ENCODE results near the gene SRSF10. TPM values are rescaled to one million over a fixed set of nuclear protein-coding genes. Genes with fewer than 3 reads are reported as not detected.
A peak's percentile ranks its signal among the peaks of the same experiment; 100 is the strongest.
"Not testable (repeated sequence)": the region's sequence is repeated elsewhere in the genome, so short reads cannot be mapped to it uniquely, and the experiment has no call there.

SRSF10 gene
- total RNA-seq, 1 donor from 2014 or later = 78.9 TPM

DNA sequence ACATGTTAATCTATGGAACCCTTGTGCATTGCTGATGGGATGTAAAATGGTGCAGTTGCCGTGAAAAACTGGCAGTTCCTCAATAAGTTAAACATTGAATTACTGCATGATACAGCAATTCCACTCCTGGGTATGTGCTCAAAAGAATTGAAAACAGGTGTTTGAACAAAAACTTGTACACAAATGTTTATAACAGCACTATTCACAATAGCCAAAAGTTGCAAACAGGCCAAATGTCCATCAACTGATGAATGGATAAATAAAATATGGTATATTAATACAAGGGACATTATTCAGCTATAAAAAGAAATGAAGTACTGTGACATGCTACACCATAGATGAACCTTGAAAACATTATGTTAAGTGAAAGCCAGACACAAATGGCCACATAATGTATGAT lies 17.7 kb upstream of the SRSF10 start:
- DNase-seq (ENCODE audit: low spot score) = no peak

DNA sequence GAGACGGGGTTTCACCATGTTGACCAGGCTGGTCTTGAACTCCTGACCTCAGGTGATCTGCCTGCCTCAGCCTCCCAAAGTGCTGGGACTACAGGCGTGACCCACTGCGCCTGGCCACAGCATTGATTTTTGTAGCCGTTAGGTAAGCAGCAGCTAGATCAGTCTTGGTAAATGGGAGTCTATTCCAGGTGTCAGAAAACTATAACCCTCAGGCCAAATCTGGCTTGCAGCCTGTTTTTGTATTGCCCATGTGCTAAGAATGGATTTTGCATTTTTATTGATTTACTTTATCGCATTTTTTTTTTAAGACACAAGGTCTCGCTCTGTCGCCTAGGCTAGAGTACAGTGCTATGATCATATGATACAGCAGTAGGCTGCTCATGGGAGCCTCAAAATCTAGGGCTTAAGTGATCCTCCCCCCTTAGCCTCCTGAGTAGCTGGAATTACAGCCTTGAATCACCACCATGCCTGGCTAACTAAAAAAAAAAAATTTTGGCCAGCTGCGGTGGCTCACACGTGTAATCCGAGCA lies 16.6 kb upstream of the SRSF10 start:
- peak; percentile 69 for DNase-seq (ENCODE audit: low spot score)

DNA sequence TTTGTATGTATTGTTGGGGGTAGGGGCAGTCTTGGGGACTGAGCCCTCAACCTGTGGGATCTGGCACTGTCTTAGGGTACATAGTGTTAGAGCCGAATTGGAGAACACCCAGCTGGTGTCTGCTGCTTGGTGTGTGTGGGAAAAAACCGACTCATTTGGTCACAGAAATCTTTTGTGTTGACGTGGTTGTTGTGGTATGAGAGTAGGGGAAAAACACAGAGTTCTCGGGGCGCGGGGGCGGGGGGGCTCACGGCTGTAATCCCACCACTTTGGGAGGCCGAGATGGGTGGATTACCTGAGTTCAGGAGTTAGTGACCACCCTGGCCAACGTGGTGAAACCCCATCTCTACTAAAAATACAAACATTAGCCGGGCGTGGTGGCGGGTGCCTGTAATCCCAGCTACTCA lies 15.3 kb upstream of the SRSF10 start:
- no peak for DNase-seq (ENCODE audit: low spot score)

DNA sequence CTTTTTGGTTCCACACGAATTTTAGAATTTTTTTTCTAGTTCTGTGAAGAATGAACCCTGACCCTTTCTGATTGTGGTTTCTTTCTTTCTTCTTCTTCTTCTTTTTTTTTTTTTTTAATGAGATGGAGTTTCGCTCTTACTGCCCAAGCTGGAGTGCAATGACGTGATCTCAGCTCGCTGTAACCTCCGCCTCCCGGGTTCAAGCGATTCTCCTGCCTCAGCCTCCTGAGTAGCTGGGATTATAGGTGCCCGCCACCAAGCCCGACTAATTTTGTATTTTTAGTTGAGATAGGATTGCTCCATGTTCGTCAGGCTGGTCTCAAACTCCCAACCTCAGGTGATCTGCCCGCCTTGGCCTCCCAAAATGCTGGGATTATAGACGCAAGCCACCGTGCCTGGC lies 11.9 kb upstream of the SRSF10 start:
- DNase-seq (ENCODE audit: low spot score) = not testable (repeated sequence)

DNA sequence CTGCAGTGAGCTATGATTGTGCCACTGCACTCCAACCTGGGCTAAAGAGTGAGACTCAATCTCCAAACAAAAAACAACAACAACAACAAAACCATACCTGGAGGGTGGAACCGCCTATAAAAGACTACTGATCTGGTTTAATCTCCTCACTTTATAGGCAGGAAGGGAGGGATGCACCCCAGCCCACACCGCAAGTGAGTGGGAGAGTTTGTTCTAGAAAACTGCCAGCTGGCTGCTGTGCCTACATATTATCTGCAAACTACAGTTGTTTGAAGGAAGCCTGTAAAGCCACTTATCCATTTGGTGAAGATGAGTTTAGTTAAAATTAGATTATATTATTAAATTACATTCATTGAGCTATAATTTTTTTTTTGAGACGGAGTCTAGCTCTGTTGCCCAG lies 9.1 kb upstream of the SRSF10 start:
- DNase-seq (ENCODE audit: low spot score) = no peak

DNA sequence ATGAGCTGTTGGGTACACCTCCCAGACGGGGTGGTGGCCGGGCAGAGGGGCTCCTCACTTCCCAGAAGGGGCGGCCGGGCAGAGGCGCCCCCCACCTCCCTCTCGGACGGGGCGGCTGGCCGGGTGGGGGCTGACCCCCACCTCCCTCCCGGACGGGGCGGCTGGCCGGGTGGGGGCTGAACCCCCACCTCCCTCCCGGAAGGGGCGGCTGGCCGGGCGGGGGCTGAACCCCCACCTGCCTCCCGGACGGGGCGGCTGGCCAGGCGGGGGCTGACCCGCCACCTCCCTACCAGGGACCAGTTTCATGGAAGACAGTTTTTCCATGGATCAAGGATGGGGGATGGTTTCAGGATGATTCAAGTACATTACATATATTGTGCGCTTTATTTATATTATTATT lies 6.9 kb upstream of the SRSF10 start:
- DNase-seq (ENCODE audit: low spot score) = not testable (repeated sequence)

DNA sequence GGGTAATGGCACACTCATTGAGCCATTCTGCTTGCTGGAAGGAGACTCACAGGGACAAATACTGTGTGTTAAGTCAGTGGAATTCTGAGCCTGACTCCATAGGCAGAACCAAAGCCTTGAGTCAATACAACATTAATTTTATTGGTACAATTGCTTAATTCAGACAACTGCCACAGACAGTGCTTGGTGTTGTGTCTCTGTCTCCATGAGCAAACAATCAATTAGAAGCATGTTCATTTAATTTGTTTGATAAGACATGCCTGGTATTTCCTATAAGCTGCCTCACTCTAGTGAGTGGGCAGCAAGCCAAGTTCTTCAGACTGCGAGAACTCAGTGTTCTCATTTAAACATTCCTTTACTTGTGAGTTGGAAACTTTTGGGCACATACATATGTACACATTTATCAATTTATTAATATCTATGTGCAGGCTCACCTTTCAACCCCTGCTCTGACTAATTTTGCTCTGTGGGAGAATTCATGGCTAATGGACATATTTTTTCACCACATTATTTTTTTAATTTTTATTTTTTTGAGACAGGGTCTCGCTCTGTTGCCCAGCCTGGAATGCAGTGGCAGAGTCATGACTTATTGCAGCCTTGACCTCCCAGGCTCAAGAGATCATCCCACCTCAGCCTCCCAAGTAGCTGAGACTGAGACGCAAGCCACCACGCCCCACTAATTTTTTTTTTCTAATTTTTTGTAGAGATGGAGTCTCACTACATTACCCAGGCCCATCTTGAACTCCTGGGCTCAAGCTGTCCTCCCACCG lies 4.5 kb upstream of the SRSF10 start:
- peak; percentile 36 for DNase-seq (ENCODE audit: low spot score)

DNA sequence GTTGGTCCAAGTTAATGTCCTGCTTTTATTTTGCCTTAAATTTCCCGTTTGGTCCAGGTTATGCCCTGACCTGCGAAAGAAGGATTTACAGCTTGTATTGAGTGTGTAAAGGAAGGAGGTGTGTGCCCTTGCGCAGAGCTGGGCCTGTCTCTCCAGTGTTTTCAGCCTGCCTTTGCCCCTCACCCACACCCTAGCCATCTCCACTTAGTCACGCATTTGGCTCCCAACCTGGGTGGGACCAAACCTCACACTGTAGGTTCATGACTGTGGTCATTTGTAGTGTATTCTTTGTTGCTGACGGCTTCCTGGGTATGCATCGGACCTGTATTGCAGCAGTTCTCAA lies 572 bp upstream of the SRSF10 start:
- no peak for DNase-seq (ENCODE audit: low spot score)

DNA sequence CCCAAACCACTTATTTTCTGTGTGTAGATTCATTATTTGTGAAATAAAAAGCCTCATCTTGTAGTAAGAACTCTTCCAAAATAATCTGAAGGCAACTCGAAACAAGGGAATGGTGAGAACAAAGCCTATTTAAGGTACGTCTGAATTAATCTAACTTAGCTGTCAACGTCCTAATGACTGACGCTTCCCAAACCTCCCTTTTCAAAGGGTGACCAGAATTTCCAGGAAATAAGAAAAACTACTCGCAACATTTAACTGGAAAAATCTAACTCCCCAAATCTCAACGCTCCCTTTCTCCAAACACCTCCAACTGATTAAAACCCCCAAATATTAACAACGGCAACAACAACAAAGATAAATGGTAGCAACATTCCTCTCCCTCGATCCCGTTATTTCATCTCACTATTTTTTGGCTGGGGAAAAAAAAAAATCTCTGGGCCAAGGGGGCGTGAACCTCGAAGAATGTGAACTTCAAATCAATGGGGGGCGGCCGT lies 693 bp downstream of the SRSF10 start:
- DNase-seq (ENCODE audit: low spot score) = no peak

DNA sequence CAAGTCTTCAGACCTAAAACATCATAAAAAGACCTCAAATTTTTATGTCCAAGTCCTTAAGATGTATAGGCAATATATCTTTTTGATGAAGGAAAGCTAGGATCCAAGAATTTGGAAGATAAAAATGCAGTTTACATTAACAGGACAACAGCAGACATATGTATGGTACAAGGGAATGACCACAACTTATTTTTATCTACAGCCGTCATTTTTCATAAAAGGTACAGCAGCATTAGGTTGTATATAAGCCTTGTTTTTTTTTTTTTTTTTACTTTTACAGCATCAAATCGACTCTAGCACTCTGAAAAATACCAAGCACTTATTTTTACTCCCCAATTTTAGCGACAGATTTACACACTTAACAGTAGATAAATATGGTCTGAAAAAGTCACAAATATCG lies 1.3 kb downstream of the SRSF10 start:
- DNase-seq (ENCODE audit: low spot score) = no peak

DNA sequence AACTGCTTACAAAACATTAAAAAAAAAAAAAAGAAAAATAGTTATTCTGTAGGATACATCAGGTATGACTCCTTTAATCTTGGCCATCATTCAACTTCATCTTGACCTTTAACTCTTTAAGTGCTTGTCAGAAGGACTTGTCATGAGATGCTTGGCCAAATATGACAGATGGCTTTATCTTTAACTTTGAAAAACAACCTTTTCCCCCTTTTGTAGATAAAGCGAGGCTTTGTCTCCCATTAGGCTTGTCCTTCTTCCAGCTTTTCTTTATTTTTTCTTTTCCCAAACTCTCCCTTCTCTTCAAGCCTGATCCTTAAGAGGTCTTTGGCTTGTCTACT lies 2.3 kb downstream of the SRSF10 start:
- no peak for DNase-seq (ENCODE audit: low spot score)

DNA sequence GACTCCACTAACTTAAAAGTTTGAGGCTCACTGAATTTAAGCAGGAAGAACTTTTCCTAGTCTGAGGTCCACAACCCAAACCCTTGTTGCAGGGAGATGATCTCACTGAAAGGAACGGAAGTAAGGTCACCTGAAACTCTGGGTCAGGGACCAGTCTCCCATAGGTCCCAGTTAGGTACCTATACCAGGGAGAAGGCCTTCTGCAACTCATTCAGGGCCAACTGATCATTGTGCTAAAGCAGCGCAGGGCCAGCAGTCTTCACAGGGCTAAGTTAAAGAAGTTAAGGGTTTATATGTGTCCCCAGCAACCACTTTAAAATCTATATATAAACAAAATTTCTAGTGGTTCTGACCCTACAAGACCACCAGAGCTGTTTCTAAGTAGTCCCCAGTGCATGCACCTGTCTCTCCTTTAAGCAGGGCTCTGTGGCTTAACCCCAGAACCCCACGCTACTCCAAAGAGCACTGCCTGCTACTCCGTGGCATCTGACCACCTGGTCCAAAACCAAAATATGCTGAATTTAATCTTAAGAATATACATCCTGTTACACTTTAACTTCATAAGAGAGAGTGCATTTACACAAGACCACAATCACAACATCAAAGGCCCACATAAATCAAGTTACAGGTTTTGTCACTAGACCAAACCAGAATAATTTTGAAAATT lies 2.8 kb downstream of the SRSF10 start:
- DNase-seq (ENCODE audit: low spot score) = no peak

DNA sequence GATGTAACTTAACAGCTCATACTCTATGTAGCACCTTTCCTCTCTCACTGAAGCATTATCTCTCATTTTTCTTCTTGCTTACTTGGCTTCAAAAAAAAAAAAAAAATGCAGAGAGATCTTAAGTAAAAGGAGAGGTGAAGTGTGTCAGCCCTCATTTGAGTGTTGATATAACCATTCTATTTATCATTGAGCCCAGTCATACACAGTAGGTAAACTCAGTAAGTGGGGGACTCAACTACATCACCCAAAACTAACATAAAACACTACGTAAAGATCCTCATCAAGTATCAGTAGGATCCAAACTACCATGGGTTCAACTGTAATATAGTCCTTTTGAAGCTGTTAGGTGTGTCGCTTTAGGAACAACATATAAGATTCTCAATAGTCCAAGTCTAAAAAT lies 12.3 kb downstream of the SRSF10 start:
- DNase-seq (ENCODE audit: low spot score) = no peak

DNA sequence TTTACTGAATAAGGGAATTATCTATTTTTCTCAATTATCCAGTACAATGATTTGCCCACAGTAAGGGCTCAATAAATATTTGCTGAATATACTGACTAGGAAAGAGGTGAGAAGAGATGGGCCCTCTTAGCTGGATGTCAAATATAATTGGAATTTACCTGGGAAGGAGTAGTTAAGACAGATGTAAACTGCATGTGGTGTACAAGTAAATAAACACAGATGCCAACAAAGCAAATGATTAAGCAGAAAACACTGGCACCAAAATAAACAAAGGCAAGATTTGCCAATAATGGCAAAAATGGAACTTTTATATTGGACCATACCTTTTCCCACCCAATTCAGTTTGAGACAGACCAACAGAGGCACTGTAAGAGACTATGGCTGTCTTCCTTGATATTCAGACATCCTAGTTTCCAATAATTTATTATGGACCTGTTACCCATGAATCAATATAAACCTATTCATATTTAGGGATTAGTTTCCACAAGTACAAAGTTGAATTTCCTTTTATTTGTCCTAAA lies 13.1 kb downstream of the SRSF10 start:
- DNase-seq (ENCODE audit: low spot score) = no peak

DNA sequence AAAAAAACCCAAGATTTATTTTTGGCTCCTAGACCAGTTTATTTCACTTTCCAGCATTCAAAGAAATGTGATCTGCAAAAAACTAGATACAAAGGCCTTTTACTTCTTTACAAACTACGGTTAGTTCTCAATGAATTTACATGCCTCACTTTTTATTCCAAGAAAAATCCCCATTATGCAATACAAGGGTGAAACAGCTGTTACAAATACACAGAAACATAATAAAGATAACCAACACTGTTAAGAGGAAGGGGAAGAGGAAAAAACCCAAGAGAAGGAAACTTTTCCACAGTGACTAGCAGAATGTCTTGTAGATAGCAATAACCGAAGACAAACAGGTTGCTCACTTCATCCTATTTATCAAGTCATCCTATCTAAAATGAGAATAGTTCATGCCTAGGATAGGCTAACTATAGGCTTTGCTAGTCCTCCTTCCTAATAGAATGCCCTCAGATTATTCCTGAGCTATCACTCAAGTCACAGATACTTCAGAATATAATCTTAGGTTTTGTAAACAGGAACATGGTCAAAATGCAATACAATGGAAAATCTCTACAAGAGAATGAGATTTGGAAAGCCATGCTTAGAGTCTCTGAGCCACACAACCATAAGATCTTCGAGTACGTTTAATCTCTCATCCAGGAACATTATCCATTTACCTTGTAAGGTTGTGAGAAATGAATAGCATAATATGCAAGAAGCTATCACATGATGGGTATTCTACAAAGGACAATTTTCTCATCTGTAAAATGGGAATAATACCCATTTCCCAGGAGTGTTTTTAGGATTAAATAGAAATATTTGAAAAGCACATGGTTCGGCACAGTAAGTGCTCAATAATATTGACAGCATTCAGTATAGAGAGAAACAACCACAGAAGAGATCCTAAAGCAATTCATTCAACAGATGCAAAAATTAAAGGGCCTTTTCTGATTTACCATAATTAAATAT lies 15.1 kb downstream of the SRSF10 start:
- DNase-seq (ENCODE audit: low spot score) = no peak

DNA sequence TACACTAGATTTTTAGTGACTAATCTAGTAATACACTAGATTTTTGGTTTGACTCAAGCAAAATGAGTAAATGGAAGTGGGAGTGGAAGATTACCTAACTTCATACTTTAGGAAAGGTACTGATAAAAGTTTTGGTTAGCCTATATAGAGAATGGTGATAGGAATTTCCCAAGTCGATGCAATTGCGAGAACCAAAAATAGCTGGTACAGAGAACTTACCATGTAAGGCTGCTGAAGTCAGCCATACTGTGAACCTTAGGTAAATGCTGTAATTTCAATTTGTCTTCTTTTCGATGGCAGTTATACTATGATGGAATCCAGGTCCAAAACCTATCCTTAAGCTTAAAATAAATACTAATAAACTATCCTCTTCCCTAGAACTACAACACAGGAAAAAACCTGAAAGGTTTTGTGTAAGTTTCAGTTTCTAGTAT lies 15.9 kb downstream of the SRSF10 start:
- DNase-seq (ENCODE audit: low spot score) = no peak

DNA sequence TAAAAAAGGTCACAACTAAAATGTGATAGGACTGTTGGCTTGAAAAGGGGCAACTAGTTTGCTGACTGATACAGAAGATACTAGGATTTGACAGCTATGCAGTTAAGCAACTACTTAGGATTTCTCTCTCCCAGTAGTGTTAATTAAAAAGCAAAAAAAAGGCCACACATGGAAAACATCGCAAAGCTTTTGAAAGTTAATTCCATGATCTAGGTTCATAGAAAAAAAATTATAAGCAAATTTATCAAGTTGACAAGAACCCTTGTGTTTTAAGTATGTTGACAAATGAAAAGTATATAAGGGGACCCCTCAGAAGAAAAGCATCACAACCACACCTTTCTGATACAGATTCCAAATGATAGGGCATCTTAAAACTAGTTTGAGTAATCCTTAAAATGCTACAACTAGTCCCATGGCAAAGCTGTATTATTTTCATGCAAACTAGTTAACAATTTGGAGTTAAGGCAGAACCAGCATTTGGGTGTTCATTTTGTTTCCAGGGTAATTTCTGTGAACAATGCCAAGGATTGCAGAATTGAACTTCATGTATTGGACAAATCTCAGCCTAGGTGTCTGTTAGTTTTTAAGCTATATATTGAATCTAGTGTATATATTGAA lies 16.4 kb downstream of the SRSF10 start:
- no peak for DNase-seq (ENCODE audit: low spot score)

DNA sequence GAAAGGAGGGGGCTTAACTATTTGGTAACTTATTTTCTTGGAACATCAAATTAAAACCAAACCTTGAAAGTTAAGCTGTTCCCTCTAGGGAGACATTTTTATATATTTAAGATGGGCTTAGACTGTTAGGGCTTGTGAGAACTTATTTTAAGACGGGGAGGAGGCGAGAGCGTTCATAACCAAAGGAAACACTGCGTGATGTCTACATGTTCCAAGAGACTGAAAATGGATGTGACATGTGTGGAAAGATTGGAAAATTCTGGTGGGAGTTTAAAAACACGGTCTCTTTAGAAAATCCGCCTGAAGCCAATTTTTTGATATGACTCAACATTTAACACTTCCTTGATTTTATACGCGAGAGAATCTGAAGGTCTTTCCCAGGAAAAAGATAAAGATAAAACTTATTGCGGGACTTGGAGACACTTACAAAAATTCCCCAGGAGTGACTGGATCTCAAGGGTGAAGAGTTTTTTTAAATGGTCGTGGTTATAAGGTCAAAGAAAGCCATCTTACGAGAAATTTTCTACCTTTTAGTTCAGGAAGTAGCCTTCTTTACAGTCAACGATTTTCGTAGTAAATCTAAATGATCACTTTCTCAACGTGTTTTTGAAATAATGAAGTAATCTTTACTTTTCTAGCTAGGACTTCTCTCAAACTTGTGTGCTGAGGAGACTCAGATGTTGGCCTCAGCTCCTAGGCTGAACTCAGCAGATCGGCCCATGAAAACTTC lies 19.7 kb downstream of the SRSF10 start:
- DNase-seq (ENCODE audit: low spot score) = no peak

DNA sequence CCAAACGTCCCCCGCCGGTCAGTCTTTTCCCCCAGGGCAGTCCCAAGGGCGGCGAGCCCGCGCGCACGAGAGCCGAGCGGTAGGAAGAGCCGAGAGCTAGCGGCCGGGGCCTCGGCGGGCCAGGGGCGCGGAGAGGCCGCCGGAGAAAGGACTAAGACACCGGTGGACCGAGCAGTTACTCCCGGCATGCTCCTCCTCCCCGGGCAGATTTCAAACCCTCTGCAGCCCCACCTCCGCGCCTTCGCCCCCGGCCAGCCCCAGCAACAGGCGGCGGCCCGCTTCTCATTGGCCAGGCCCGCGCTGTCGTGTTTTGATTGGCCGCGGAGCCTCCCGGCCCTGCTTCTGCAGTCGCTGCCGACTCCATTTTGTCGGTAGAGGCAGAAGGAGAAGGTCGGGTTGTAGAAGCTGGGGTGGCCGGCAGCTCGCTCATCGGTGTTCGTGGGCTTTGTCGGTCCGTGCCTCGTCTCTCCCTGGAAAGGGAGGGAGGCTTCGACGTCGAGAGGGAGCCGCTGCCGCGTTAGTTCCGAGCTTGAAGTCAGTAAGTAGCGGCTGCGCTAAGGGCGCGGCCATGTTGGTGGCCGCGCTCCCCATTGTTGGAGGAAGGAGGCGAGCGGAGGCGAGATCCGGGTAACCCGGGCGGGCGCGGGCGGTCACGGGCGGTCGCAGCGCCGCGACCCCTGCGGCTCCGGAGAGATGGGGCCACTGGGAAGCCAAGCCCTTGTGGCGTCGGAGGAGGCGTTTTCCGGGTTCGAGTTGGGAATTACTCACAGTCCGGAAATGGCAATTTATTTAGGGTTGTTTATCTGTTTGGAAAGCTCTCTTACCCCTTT lies 20.5 kb downstream of the SRSF10 start, which contains the start of gene PNRC2:
PNRC2 (plus strand) TSS at position 368 of the 830 bp plus-strand sequence. CDS start 1,630 bp downstream, outside the sequence.
- peak; percentile 97 for DNase-seq (ENCODE audit: low spot score)

Measured in mucosa of gallbladder (tissue), 1 donor.